WTC11 (cell line): ENCODE results near the gene CHI3L1. TPM values are rescaled to one million over a fixed set of nuclear protein-coding genes. Genes with fewer than 3 reads are reported as not detected.

ENCODE experiments used
- ATAC-seq: fragments of 200-7000 bp; cut with Tn5 transposase; 2 replicates; pipeline ENCODE4 v1.10.0; 2021; ENCODE audit warnings: mild to moderate bottlenecking, moderate library complexity
- CTCF ChIA-PET: fragments of 300-600 bp; sonication (Branson Sonifier 250); formaldehyde crosslinking; loops from one replicate; lab custom pipeline; 2021; ENCODE audit warnings: antibody characterized with exemption; lab: Charles Lee
- POLR2A ChIA-PET: fragments of 350-600 bp; sonication (Branson Sonifier 250); formaldehyde crosslinking; loops from one replicate; lab custom pipeline; 2021; ENCODE audit warnings: antibody characterized with exemption; lab: Charles Lee
- DNase-seq: peaks from one replicate; pipeline ENCODE4 v3.0.0; 2021; ENCODE audit warnings: low spot score
- H3K27ac Mint-ChIP-seq: 2 replicates; pipeline ENCODE4 v1.8.0; 2021; ENCODE audit warnings: mixed read lengths
- H3K27me3 Mint-ChIP-seq: 2 replicates; pipeline ENCODE4 v1.8.0; 2021; ENCODE audit warnings: low read depth, mild to moderate bottlenecking, moderate library complexity, mixed read lengths
- H3K36me3 Mint-ChIP-seq: 2 replicates; pipeline ENCODE4 v1.8.0; 2021; ENCODE audit warnings: mixed read lengths
- H3K4me1 Mint-ChIP-seq: 2 replicates; pipeline ENCODE4 v1.8.0; 2022; ENCODE audit warnings: mixed read lengths
- H3K4me3 Mint-ChIP-seq: 2 replicates; pipeline ENCODE4 v1.8.0; 2021; ENCODE audit warnings: mild to moderate bottlenecking, moderate library complexity, mixed read lengths
- H3K9me3 Mint-ChIP-seq: 2 replicates; pipeline ENCODE4 v1.8.0; 2021; ENCODE audit warnings: mixed read lengths
- AR ChIP-seq: fragments of 250-450 bp; sonication (Bioruptor Pico); IDR thresholded peaks from 2 replicates; pipeline ENCODE4 v1.9.0; 2021; ENCODE audit warnings: mild to moderate bottlenecking
- EMX1 ChIP-seq: fragments of 250-450 bp; sonication (Bioruptor Pico); IDR thresholded peaks from 2 replicates; pipeline ENCODE4 v1.8.0; 2021; ENCODE audit warnings: mild to moderate bottlenecking
- FOXK1 ChIP-seq: sonication (generic); formaldehyde crosslinking; IDR thresholded peaks from 2 replicates; pipeline ENCODE4 v1.8.0; 2022; ENCODE audit warnings: mild to moderate bottlenecking, moderate library complexity, missing genetic modification reagents
- HMGA2 ChIP-seq: fragments of 250-450 bp; sonication (Bioruptor Pico); IDR thresholded peaks from 2 replicates; pipeline ENCODE4 v1.4.0; 2021; ENCODE audit warnings: mild to moderate bottlenecking, moderate library complexity
- MYBL2 ChIP-seq: sonication (generic); formaldehyde crosslinking; IDR thresholded peaks from 2 replicates; pipeline ENCODE4 v1.8.1; 2023; ENCODE audit warnings: mild to moderate bottlenecking, moderate library complexity, missing genetic modification reagents
- RELA ChIP-seq: sonication (generic); formaldehyde crosslinking; IDR thresholded peaks from 2 replicates; pipeline ENCODE4 v1.8.1; 2022; ENCODE audit warnings: missing genetic modification reagents, mild to moderate bottlenecking, borderline replicate concordance
- RORB ChIP-seq: fragments of 250-450 bp; sonication (Bioruptor Pico); IDR thresholded peaks from 2 replicates; pipeline ENCODE4 v1.9.0; 2021; ENCODE audit warnings: mild to moderate bottlenecking
- SMAD4 ChIP-seq: sonication (generic); formaldehyde crosslinking; IDR thresholded peaks from 2 replicates; pipeline ENCODE4 v1.8.0; 2022; ENCODE audit warnings: mild to moderate bottlenecking, missing genetic modification reagents
- TEAD1 ChIP-seq: sonication (generic); formaldehyde crosslinking; IDR thresholded peaks from 2 replicates; pipeline ENCODE4 v1.8.0; 2022; ENCODE audit warnings: mild to moderate bottlenecking, missing genetic modification reagents
- ZNF512 ChIP-seq: sonication (generic); formaldehyde crosslinking; IDR thresholded peaks from 2 replicates; pipeline ENCODE4 v1.8.1; 2022; ENCODE audit warnings: missing genetic modification reagents, borderline replicate concordance
- ZNF671 ChIP-seq: fragments of 250-450 bp; sonication (Bioruptor Pico); IDR thresholded peaks from 2 replicates; pipeline ENCODE4 v1.8.0; 2021; ENCODE audit warnings: mild to moderate bottlenecking
- total RNA-seq: library from RNA; stranded (reverse); gene quantifications from 3 replicates; pipeline ENCODE4 v1.2.3, GENCODE V29; 2021
- TF ChIP-seq, protein P1 (sequence below): fragments of 250-450 bp; sonication (Bioruptor Pico); IDR thresholded peaks from 2 replicates; pipeline ENCODE4 v1.9.0; 2021; ENCODE audit warnings: moderate library complexity, mild to moderate bottlenecking, inconsistent platforms, borderline replicate concordance
- TF ChIP-seq, protein P2 (sequence below): sonication (generic); formaldehyde crosslinking; IDR thresholded peaks from 2 replicates; pipeline ENCODE4 v1.8.0; 2023; ENCODE audit warnings: missing genetic modification reagents
- TF ChIP-seq, protein P3 (sequence below): fragments of 250-450 bp; sonication (Bioruptor Pico); IDR thresholded peaks from 2 replicates; pipeline ENCODE4 v1.9.0; 2021; ENCODE audit warnings: mild to moderate bottlenecking
- TF ChIP-seq, protein P4 (sequence below): fragments of 250-450 bp; sonication (Bioruptor Pico); conservative IDR thresholded peaks from 2 replicates; pipeline ENCODE4 v1.9.0; 2021; ENCODE audit warnings: mild to moderate bottlenecking
- TF ChIP-seq, protein P5 (sequence below): sonication (generic); formaldehyde crosslinking; IDR thresholded peaks from 2 replicates; pipeline ENCODE4 v1.8.1; 2023; ENCODE audit warnings: mild to moderate bottlenecking, moderate library complexity, missing genetic modification reagents
- TF ChIP-seq, protein P6 (sequence below): fragments of 250-450 bp; sonication (Bioruptor Pico); IDR thresholded peaks from 2 replicates; pipeline ENCODE4 v1.8.0; 2021; ENCODE audit warnings: mild to moderate bottlenecking

CHI3L1 gene
- total RNA-seq, 1 experiment from 2014 or later: 0.24 TPM

DNA sequence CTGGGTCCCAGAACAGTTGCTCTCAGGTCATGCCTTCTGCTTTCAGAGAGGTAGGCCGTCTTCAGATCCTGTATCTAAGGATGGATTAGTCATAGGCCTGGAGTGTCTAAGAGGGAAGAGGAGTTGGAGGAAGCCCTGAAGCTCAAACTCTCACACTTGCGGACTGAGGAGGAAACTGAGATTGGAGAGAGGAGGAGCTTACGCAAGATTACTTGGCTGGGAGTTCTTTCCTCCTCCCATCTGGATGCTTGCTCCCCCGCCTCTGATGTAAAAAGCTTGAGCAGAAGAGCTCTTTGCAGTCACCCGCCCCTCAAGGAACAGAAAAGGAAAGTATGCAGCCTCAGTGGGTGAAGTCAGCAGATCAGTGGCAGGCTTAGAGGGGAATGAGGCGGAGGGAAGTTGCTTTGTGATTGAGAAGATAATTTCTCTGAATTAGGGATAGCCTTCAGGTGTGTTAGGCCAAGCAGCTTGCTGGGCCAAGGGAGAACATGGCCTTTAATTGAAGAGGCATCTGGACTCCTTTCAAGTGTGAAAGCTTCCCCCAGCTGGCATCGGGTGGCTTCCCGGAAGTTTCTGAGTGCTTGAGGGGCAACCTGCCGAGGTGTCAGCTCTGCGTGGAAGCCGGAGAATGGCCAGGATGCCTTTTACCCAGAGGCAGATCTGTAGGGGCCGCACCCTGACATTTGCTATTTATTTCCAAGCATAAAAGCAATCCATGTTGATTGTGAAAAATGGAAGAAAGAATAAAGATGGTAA, 52.4 kb downstream of the CHI3L1 start:
- Mint-ChIP-seq H3K4me3 (no peak overlapping the region), H3K27me3 (peaks cover 7% of the 10 kb centered on the region), H3K27ac (no peak overlapping the region), H3K36me3 (no peaks in the 10 kb centered on the region), H3K9me3 (no peaks in the 10 kb centered on the region), H3K4me1 (peaks cover 11% of the 10 kb centered on the region)
- ChIA-PET POLR2A (interaction anchor here (0.9 kb wide), 1 partner anchor 15 kb away, joined by 3 read pairs; no protein-coding TSS in a partner anchor), CTCF (interaction anchor here (0.7 to 11.1 kb wide), 14 partner anchors 8 to 135 kb away, joined by 3 to 184 read pairs (median 8); no protein-coding TSS in a partner anchor)
- no peak for TF ChIP-seq ZNF671 (CRISPR knock-in tag)
- TF ChIP-seq, protein P1, sequence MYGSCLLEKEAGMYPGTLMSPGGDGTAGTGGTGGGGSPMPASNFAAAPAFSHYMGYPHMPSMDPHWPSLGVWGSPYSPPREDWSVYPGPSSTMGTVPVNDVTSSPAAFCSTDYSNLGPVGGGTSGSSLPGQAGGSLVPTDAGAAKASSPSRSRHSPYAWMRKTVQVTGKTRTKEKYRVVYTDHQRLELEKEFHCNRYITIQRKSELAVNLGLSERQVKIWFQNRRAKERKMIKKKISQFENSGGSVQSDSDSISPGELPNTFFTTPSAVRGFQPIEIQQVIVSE (CRISPR knock-in tag): no peak
- no peak for TF ChIP-seq TEAD1
- TF ChIP-seq, protein P2, sequence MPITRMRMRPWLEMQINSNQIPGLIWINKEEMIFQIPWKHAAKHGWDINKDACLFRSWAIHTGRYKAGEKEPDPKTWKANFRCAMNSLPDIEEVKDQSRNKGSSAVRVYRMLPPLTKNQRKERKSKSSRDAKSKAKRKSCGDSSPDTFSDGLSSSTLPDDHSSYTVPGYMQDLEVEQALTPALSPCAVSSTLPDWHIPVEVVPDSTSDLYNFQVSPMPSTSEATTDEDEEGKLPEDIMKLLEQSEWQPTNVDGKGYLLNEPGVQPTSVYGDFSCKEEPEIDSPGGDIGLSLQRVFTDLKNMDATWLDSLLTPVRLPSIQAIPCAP (CRISPR knock-in tag): no peak
- TF ChIP-seq, protein P3, sequence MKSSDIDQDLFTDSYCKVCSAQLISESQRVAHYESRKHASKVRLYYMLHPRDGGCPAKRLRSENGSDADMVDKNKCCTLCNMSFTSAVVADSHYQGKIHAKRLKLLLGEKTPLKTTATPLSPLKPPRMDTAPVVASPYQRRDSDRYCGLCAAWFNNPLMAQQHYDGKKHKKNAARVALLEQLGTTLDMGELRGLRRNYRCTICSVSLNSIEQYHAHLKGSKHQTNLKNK (CRISPR knock-in tag): no peak
- TF ChIP-seq, protein P4, sequence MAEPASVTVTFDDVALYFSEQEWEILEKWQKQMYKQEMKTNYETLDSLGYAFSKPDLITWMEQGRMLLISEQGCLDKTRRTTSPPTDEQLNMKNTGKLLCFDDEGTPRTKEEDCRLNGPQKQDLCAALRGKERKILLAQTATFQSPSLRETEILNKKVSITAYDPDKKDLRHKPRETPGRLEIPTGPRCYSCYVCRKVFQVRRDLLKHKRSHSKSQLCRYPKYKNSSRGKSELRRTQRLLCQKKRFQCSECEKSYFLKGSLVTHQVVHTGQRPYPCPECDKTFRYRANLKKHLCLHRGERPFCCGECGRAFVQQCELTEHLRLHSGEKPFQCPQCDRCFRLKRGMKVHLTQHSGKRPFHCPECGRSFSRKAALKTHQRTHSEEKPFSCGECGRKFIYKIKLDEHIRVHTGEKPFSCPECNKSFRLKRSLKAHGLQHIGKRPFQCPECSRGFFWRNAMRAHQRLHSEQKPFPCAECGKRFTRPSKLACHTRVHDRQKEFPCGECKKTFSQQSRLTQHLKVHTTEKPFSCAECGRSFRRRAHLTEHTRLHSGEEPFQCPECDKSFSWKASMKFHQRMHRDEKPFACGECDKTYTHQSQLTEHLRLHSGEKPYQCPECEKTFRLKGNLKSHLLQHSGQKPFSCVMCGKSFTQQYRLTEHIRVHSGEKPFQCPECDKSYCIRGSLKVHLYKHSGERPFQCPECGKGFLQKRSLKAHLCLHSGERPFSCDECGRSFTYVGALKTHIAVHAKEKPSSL (CRISPR knock-in tag): no peak
- TF ChIP-seq RELA (CRISPR knock-in tag): no peak
- TF ChIP-seq ZNF512: no peak
- TF ChIP-seq RORB (CRISPR knock-in tag): no peak
- TF ChIP-seq HMGA2: no peak
- TF ChIP-seq FOXK1 (CRISPR knock-in tag): no peak
- TF ChIP-seq MYBL2 (CRISPR knock-in tag): no peak
- TF ChIP-seq, protein P5, sequence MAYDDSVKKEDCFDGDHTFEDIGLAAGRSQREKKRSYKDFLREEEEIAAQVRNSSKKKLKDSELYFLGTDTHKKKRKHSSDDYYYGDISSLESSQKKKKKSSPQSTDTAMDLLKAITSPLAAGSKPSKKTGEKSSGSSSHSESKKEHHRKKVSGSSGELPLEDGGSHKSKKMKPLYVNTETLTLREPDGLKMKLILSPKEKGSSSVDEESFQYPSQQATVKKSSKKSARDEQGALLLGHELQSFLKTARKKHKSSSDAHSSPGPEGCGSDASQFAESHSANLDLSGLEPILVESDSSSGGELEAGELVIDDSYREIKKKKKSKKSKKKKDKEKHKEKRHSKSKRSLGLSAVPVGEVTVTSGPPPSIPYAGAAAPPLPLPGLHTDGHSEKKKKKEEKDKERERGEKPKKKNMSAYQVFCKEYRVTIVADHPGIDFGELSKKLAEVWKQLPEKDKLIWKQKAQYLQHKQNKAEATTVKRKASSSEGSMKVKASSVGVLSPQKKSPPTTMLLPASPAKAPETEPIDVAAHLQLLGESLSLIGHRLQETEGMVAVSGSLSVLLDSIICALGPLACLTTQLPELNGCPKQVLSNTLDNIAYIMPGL (CRISPR knock-in tag): no peak
- no peak for TF ChIP-seq EMX1 (CRISPR knock-in tag)
- no peak for TF ChIP-seq SMAD4 (CRISPR knock-in tag)
- TF ChIP-seq, protein P6, sequence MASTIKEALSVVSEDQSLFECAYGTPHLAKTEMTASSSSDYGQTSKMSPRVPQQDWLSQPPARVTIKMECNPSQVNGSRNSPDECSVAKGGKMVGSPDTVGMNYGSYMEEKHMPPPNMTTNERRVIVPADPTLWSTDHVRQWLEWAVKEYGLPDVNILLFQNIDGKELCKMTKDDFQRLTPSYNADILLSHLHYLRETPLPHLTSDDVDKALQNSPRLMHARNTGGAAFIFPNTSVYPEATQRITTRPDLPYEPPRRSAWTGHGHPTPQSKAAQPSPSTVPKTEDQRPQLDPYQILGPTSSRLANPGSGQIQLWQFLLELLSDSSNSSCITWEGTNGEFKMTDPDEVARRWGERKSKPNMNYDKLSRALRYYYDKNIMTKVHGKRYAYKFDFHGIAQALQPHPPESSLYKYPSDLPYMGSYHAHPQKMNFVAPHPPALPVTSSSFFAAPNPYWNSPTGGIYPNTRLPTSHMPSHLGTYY (CRISPR knock-in tag): no peak
- TF ChIP-seq AR (CRISPR knock-in tag): no peak
- ATAC-seq: peak; percentile 40
- no peak for DNase-seq
